ENCODE results near the gene UNKL.

Gene UNKL

DNA sequence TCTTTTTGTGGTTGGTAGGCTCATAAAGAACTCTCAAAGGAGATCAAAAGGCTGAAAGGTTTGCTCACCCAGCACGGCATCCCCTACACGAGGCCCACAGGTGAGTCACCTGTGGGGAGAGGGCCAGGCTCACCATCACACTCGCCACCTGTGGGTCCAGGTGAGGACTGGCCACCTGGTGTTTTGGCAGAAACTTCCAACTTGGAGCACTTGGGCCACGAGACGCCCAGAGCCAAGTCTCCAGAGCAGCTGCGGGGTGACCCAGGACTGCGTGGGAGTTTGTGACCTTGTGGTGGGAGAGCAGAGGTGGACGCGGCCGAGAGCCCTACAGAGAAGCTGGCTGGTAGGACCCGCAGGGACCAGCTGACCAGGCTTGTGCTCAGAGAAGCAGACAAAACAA is 51.7 kb downstream of the UNKL start:
- DNase-seq (ENCODE audit: extremely low read depth, low read depth), result no peak
- TF ChIP-seq, protein P1, sequence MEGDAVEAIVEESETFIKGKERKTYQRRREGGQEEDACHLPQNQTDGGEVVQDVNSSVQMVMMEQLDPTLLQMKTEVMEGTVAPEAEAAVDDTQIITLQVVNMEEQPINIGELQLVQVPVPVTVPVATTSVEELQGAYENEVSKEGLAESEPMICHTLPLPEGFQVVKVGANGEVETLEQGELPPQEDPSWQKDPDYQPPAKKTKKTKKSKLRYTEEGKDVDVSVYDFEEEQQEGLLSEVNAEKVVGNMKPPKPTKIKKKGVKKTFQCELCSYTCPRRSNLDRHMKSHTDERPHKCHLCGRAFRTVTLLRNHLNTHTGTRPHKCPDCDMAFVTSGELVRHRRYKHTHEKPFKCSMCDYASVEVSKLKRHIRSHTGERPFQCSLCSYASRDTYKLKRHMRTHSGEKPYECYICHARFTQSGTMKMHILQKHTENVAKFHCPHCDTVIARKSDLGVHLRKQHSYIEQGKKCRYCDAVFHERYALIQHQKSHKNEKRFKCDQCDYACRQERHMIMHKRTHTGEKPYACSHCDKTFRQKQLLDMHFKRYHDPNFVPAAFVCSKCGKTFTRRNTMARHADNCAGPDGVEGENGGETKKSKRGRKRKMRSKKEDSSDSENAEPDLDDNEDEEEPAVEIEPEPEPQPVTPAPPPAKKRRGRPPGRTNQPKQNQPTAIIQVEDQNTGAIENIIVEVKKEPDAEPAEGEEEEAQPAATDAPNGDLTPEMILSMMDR (IDR thresholded peaks at IDR 0.05; ENCODE audit: low read depth, low read length, missing control alignments), result no peak
- H3K4me3 ChIP-seq (replicated peaks; ENCODE audit: low read depth, low read length), result no peak overlapping the region

DNA sequence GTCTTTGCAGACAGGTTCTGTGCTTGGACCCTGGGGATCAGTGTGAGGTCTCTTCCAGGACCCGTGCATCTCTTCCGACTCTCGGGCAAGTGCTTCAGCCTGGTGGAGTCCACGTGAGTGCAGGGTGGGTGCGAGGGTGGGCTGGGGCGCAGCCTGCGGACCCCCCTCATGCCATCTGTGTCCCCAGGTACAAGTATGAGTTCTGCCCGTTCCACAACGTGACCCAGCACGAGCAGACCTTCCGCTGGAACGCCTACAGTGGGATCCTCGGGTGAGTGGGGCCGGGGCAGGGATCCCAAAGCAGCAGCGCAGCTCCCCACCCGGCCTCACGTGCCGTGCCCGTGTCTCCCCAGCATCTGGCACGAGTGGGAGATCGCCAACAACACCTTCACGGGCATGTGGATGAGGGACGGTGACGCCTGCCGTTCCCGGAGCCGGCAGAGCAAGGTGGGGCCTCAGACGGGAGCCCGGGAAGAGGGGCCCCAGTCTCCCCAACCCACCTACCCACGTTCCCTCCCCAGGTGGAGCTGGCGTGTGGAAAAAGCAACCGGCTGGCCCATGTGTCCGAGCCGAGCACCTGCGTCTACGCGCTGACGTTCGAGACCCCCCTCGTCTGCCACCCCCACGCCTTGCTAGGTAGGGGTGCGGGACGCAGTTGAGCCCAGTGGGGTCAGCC is 52.7 kb downstream of the UNKL start:
- no peak overlapping the region for H3K4me3 ChIP-seq (replicated peaks; ENCODE audit: low read depth, low read length)
- TF ChIP-seq, protein P1 (IDR thresholded peaks at IDR 0.05; ENCODE audit: low read depth, low read length, missing control alignments), result no peak
- DNase-seq (ENCODE audit: extremely low read depth, low read depth), result no peak

DNA sequence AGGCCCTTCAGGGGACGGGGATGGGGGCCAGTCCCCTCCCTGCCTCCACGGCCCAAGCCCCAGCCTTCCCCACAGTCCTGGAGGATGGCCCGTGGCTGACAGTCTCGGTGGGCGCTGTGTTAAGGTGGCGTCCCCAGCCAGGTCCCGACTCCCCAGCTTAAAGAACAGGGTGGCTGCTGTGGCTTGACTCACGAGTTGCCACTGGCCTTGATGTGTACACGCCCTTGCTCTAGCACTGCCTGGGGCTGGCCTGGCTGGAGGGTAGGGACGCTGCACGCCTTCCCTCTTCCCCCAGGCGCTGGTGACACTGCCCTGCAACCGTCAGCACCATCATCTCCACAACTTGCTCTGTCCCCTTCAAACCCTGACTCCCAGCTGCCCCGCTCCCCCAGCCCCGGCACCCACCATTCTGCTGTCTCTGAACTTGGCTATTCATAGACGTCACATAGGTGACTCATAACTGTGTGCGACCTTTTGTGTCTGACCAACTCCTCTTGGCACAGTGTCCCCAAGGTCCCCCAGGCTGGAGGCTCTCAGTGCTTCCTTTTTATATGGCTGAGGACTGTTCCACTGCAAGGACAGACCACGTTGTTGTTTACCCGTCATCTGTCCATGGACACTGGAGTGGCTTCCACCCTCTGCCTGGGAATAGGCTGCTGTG is 56.5 kb downstream of the UNKL start:
- DNase-seq (ENCODE audit: extremely low read depth, low read depth), result no peak
- H3K4me3 ChIP-seq (replicated peaks; ENCODE audit: low read depth, low read length), result no peak overlapping the region
- TF ChIP-seq, protein P1 (IDR thresholded peaks at IDR 0.05; ENCODE audit: low read depth, low read length, missing control alignments), result no peak

DNA sequence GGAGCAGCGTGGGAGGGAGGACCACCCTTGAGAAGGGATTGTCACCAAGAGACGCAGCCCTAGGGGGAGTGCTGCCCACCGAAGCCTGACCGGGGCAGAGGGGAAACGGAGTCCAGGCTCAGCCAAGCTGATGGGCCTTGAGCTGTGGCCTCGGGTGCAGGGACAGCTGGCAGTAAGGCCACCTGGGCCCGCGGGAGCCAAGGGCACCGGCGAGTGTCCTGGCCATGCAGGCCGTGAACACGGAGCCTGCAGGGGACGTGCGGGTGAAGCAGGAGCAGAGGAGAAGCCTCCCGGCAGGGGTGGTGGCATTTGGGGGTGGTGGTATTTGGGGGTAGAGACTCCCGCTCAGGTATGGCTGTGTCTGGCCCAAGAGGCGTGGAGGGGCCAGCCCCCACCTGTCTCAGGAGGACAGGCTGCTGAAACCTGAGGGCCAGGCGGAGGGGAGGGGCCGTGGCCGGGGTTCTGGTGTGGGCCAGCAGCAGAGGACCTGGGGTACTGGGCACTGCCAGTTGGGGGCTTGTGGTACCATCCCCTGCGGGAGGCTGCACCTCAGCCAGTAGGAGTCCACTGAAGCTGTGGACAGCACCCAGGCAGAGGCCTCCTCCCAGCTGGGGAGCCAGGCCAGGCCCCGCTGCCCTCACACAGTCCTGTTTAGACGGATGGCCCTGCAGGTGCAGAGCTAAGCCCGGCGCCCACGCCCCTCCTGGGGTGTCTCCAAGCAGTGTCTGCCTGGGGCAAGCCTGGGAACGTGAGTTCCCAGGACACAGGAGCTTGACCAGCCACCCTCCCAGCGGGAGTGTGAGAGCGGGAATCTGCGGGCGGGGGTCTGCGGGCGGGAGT is 58.2 kb downstream of the UNKL start:
- TF ChIP-seq, protein P1 (IDR thresholded peaks at IDR 0.05; ENCODE audit: low read depth, low read length, missing control alignments), result no peak
- H3K4me3 ChIP-seq (replicated peaks; ENCODE audit: low read depth, low read length), result no peak overlapping the region
- DNase-seq (ENCODE audit: extremely low read depth, low read depth), result no peak

DNA sequence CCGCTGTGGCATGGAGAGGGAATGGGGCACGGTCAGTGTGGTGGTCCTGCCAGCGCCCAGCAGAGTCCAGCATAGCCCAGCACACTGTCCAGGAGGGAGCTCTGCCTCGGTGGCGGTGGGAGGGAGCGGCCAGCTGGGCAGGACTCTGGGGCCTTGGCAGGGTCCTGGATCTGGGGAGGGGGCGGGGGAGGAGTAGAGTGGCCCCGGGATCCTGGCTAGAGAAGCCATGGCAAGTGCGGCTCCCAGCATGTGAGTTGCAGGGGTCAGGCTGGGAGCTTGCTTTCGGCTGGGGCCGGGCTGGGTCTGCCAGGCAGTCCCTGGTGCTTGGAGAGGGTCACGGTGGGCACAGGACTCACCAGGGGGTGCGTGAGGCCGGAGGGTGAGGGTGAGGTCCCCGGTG is 58.9 kb downstream of the UNKL start:
- H3K4me3 ChIP-seq (replicated peaks; ENCODE audit: low read depth, low read length), result no peak overlapping the region
- TF ChIP-seq, protein P1 (IDR thresholded peaks at IDR 0.05; ENCODE audit: low read depth, low read length, missing control alignments), result no peak
- no peak for DNase-seq (ENCODE audit: extremely low read depth, low read depth)

DNA sequence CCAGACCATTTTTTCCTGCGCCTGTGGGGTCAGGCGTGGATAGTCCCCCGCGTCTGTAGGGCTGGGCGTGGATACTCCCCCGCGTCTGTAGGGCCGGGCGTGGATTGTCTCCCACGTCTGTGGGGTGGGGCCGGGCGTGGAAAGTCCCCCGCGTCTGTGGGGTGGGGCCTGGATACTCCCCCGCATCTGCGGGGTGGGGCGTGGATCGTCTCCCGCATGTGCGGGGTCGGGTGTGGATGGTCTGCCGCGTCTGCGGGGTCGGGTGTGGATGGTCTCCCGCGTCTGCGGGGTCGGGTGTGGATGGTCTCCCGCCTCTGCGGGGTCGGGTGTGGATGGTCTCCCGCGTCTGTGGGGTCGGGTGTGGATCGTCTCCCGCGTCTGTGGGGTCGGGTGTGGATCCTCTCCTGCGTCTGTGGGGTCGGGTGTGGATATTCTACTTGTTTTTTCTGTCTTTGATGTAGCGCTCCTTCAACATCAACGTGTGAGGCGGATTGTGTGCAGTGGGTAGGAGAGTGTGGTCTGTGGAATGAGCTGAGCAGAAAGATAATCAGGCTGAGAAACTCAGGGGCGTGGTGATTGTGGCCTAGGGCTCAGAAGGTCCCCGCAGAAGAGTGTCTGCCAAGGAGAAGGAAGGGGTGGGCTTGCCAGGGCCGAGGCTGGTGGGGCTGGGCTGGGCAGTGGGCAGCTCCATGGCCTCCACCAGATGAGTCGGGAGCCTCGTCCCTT is 59.5 kb downstream of the UNKL start:
- TF ChIP-seq, protein P1 (IDR thresholded peaks at IDR 0.05; ENCODE audit: low read depth, low read length, missing control alignments), result no peak
- DNase-seq (ENCODE audit: extremely low read depth, low read depth), result no peak

More for the DNA sequence above, 59.5 kb downstream of the UNKL start:
- no peak overlapping the region for H3K4me3 ChIP-seq (replicated peaks; ENCODE audit: low read depth, low read length)

All from HFF-Myc (cell line).